IMR-90 (cell line): Measurements from ENCODE around the gene PTPN22. TPM values are rescaled to one million over a fixed set of nuclear protein-coding genes. Genes with fewer than 3 reads are reported as not detected.

Source experiments
- ATAC-seq: fragments of 200-7000 bp; cut with Tn5 transposase; 2 replicates; pipeline ENCODE4 v1.9.1; 2020; ENCODE audit warnings: low read depth, mild to moderate bottlenecking, moderate library complexity
- BruUV-seq: library from RNA; stranded (reverse); fragments of 400-500 nt; replicated peaks from 2 replicates; lab custom pipeline; 2021; lab: Mats Ljungman, UMichigan
- CTCF ChIA-PET: fragments of 300-600 bp; formaldehyde crosslinking; extraction: SDS; loops from one replicate; lab custom pipeline; 2021; ENCODE audit warnings: antibody characterized with exemption; lab: Yijun Ruan, JAX
- POLR2A ChIA-PET: fragments of 300-600 bp; sonication (Branson Sonifier 250); formaldehyde crosslinking; loops from one replicate; lab custom pipeline; 2022; ENCODE audit warnings: antibody characterized with exemption; ENCODE audit not compliant: unreplicated experiment; lab: Charles Lee
- DNase-seq: peaks from one replicate; pipeline ENCODE4 v3.0.0; 2013
- H2AFZ ChIP-seq: replicated peaks from 2 replicates; pipeline ENCODE3; 2013; ENCODE audit warnings: low read length, mild to moderate bottlenecking; ENCODE audit not compliant: poor library complexity
- H2AK5ac ChIP-seq: 2 replicates; pipeline ENCODE4 v1.6.1; 2013; ENCODE audit warnings: low read depth, low read length, inconsistent platforms
- H2AK9ac ChIP-seq: replicated peaks from 2 replicates; pipeline ENCODE3; 2013; ENCODE audit warnings: mild to moderate bottlenecking, low read depth, low read length, moderate library complexity; ENCODE audit not compliant: poor library complexity
- H2BK120ac ChIP-seq: 2 replicates; pipeline ENCODE4 v1.6.1; 2013; ENCODE audit warnings: low read depth, low read length, inconsistent platforms
- H2BK15ac ChIP-seq: 3 replicates; pipeline ENCODE4 v1.6.1; 2013; ENCODE audit warnings: low read depth, low read length, inconsistent platforms
- H2BK20ac ChIP-seq: 2 replicates; pipeline ENCODE4 v1.6.1; 2013; ENCODE audit warnings: low read depth, mild to moderate bottlenecking, inconsistent platforms, low read length, moderate library complexity
- H2BK5ac ChIP-seq: 2 replicates; pipeline ENCODE4 v1.6.1; 2013; ENCODE audit warnings: mild to moderate bottlenecking, low read depth, low read length, inconsistent platforms; ENCODE audit not compliant: poor library complexity, severe bottlenecking
- H3K14ac ChIP-seq: replicated peaks from 2 replicates; pipeline ENCODE4 v1.6.1; 2013; ENCODE audit warnings: low read depth, low read length, inconsistent platforms
- H3K18ac ChIP-seq: 2 replicates; pipeline ENCODE4 v1.6.1; 2013; ENCODE audit warnings: low read depth, low read length, control low read depth
- H3K23ac ChIP-seq: 2 replicates; pipeline ENCODE4 v1.6.1; 2013; ENCODE audit warnings: low read depth, low read length, inconsistent platforms
- H3K27ac ChIP-seq: 2 replicates; pipeline ENCODE4 v1.5.1; 2013; ENCODE audit warnings: mild to moderate bottlenecking, control low read depth, low read length; ENCODE audit not compliant: insufficient read depth
- H3K27me3 ChIP-seq: 2 replicates; pipeline ENCODE4 v1.6.1; 2013; ENCODE audit warnings: low read length; ENCODE audit not compliant: control insufficient read depth, insufficient read depth
- H3K36me3 ChIP-seq: 2 replicates; pipeline ENCODE4 v1.6.1; 2013; ENCODE audit warnings: low read length, mixed read lengths; ENCODE audit not compliant: control insufficient read depth, insufficient read depth
- H3K4ac ChIP-seq: 2 replicates; pipeline ENCODE4 v1.6.1; 2013; ENCODE audit warnings: low read depth, low read length, inconsistent platforms
- H3K4me1 ChIP-seq: 2 replicates; pipeline ENCODE4 v1.6.1; 2013; ENCODE audit warnings: low read length, mixed read lengths; ENCODE audit not compliant: control insufficient read depth, insufficient read depth
- H3K4me2 ChIP-seq: 2 replicates; pipeline ENCODE4 v1.6.1; 2013; ENCODE audit warnings: low read depth, mild to moderate bottlenecking, control low read depth, low read length, moderate library complexity
- H3K4me3 ChIP-seq: 2 replicates; pipeline ENCODE4 v1.5.1; 2013; ENCODE audit warnings: low read depth, mild to moderate bottlenecking, control low read depth, low read length, moderate library complexity; ENCODE audit not compliant: insufficient read depth
- H3K56ac ChIP-seq: 2 replicates; pipeline ENCODE4 v1.6.1; 2013; ENCODE audit warnings: low read length, inconsistent platforms; ENCODE audit not compliant: insufficient read depth; ENCODE audit errors: extremely low read depth
- H3K79me1 ChIP-seq, 2 experiments: 2 replicates each; pipeline ENCODE4 v1.6.1; 2013; ENCODE audit warnings: low read length in 2 of 2, inconsistent platforms in 1 of 2, low read depth in 1 of 2
- H3K9ac ChIP-seq: 2 replicates; pipeline ENCODE4 v1.6.1; 2013; ENCODE audit warnings: low read depth, low read length, control low read depth
- H3K9me1 ChIP-seq: 2 replicates; pipeline ENCODE4 v1.6.1; 2013; ENCODE audit warnings: low read length, inconsistent platforms; ENCODE audit not compliant: insufficient read depth
- H3K9me3 ChIP-seq: 2 replicates; pipeline ENCODE4 v1.6.1; 2013; ENCODE audit warnings: low read length; ENCODE audit not compliant: control insufficient read depth, insufficient read depth
- H4K20me1 ChIP-seq: 2 replicates; pipeline ENCODE4 v1.6.1; 2013; ENCODE audit warnings: low read length, inconsistent platforms; ENCODE audit not compliant: insufficient read depth
- H4K5ac ChIP-seq: 2 replicates; pipeline ENCODE4 v1.6.1; 2013; ENCODE audit warnings: mild to moderate bottlenecking, low read depth, low read length, control low read depth
- H4K8ac ChIP-seq, 2 experiments: 2 replicates each; pipeline ENCODE4 v1.6.1; 2013; ENCODE audit warnings: low read depth in 2 of 2, low read length in 2 of 2, control low read depth in 1 of 2, inconsistent platforms in 1 of 2
- H4K91ac ChIP-seq: 2 replicates; pipeline ENCODE4 v1.6.1; 2013; ENCODE audit warnings: low read depth, low read length, inconsistent platforms; ENCODE audit not compliant: insufficient read depth
- BHLHE40 ChIP-seq: fragments of 150-350 bp; IDR thresholded peaks from 2 replicates; pipeline ENCODE4 v1.6.1; 2016; ENCODE audit warnings: mild to moderate bottlenecking, low read depth, low read length
- CEBPB ChIP-seq: IDR thresholded peaks from 2 replicates; pipeline ENCODE4 v1.6.1; 2012; ENCODE audit warnings: low read depth, low read length, improper control_type of control experiment
- CHD1 ChIP-seq: IDR thresholded peaks from 2 replicates; pipeline ENCODE4 v1.6.1; 2012; ENCODE audit warnings: low read depth, low read length, improper control_type of control experiment
- CTCF ChIP-seq: conservative IDR thresholded peaks from 2 replicates; pipeline ENCODE4 v1.5.1; 2012; ENCODE audit warnings: mild to moderate bottlenecking, low read depth, low read length, improper control_type of control experiment
- ELK1 ChIP-seq: fragments of 150-350 bp; IDR thresholded peaks from 2 replicates; pipeline ENCODE4 v1.6.1; 2016; ENCODE audit warnings: low read depth, mild to moderate bottlenecking, low read length, moderate library complexity, borderline replicate concordance
- FOS ChIP-seq: fragments of 150-350 bp; IDR thresholded peaks from 2 replicates; pipeline ENCODE4 v1.6.1; 2016; ENCODE audit warnings: low read depth, low read length
- MAFK ChIP-seq: IDR thresholded peaks from 2 replicates; pipeline ENCODE4 v1.6.1; 2012; ENCODE audit warnings: low read depth, low read length, improper control_type of control experiment
- MAZ ChIP-seq: IDR thresholded peaks from 2 replicates; pipeline ENCODE4 v1.6.1; 2012; ENCODE audit warnings: low read depth, mild to moderate bottlenecking, low read length, improper control_type of control experiment, moderate library complexity, borderline replicate concordance
- MXI1 ChIP-seq: IDR thresholded peaks from 2 replicates; pipeline ENCODE4 v1.6.1; 2012; ENCODE audit warnings: low read depth, mild to moderate bottlenecking, low read length, moderate library complexity, borderline replicate concordance
- NFE2L2 ChIP-seq: fragments of 150-350 bp; IDR thresholded peaks from 2 replicates; pipeline ENCODE4 v1.6.1; 2016; ENCODE audit warnings: low read depth, mild to moderate bottlenecking, low read length
- POLR2A ChIP-seq: IDR thresholded peaks from 2 replicates; pipeline ENCODE4 v1.6.1; 2012; ENCODE audit warnings: mild to moderate bottlenecking, low read depth, low read length
- RAD21 ChIP-seq: IDR thresholded peaks from 2 replicates; pipeline ENCODE4 v1.6.1; 2012; ENCODE audit warnings: low read length, improper control_type of control experiment
- RCOR1 ChIP-seq: IDR thresholded peaks from 2 replicates; pipeline ENCODE4 v1.6.1; 2012; ENCODE audit warnings: mild to moderate bottlenecking, low read length, improper control_type of control experiment; ENCODE audit not compliant: insufficient replicate concordance
- RFX5 ChIP-seq: IDR thresholded peaks from 2 replicates; pipeline ENCODE4 v1.8.0; 2012; ENCODE audit warnings: low read depth, mild to moderate bottlenecking, low read length, moderate library complexity
- SMC3 ChIP-seq: fragments of 150-350 bp; IDR thresholded peaks from 2 replicates; pipeline ENCODE4 v1.6.1; 2016; ENCODE audit warnings: low read depth, mild to moderate bottlenecking, antibody characterized with exemption, low read length, moderate library complexity
- USF2 ChIP-seq: fragments of 150-350 bp; IDR thresholded peaks from 2 replicates; pipeline ENCODE4 v1.6.1; 2017; ENCODE audit warnings: mild to moderate bottlenecking, antibody characterized with exemption, low read length, low read depth
- WGBS, 2 experiments: methylation state at CpG; one replicate each; pipeline versions ENCODE4 v1.1.5 to v1.1.7; 2013; ENCODE audit warnings: missing lambda C conversion rate in 2 of 2; ENCODE audit not compliant: insufficient read length in 1 of 2; ENCODE audit errors: extremely low coverage in 2 of 2; 5-methylcytosine and 5-hydroxymethylcytosine counted together
- dilution Hi-C: fragments of 300-500 bp; cut with HindIII; formaldehyde crosslinking; loops from one replicate; pipeline ENCODE4 v1.14.3; 2018; ENCODE audit warnings: low sequenced_read_pairs; ENCODE audit not compliant: unreplicated experiment
- in situ Hi-C: fragments of 300-500 bp; cut with MboI; formaldehyde crosslinking; loops from 3 replicates; pipeline ENCODE4 v1.14.3; 2019; ENCODE audit warnings: low sequenced_read_pairs, inconsistent platforms, mixed read lengths
- intact Hi-C: fragments of 100-400 bp; cut with micrococcal nuclease; formaldehyde crosslinking; loops from 2 replicates; pipeline ENCODE4 v1.10.0; 2022
- polyA plus RNA-seq, 3 experiments: library from polyadenylated mRNA; depleted of rRNA; stranded (reverse); fragments of >200 nt; gene quantifications; 2 replicates each; pipeline ENCODE4 v1.2.3, GENCODE V29; 2012; ENCODE audit warnings: low replicate concordance in 1 of 3
- total RNA-seq: library from RNA; depleted of rRNA; stranded (reverse); fragments of >200 nt; gene quantifications from 2 replicates; pipeline ENCODE4 v1.2.3, GENCODE V29; 2012

PTPN22 gene
- total and polyA plus RNA-seq, 2 of the 4 experiments (the other 2 are of a cell fraction) = 0.14 to 0.18 TPM

- no peak overlapping the region for H3K4me2 ChIP-seq
- in situ Hi-C loops = loop anchor here (25.0 kb wide), 1 partner anchor 417 kb away; no protein-coding TSS in a partner anchor
- TF ChIP-seq RCOR1 (no peak), SMC3 (no peak), CTCF (no peak), ELK1 (no peak), NFE2L2 (no peak), CEBPB (no peak), RFX5 (no peak), POLR2A (no peak), FOS (no peak), USF2 (no peak), BHLHE40 (no peak), MAZ (no peak), RAD21 (no peak), MAFK (no peak), CHD1 (no peak), MXI1 (no peak)
These were observed 734 bp downstream of the PTPN22 start for GRCh38 chr1:113870778-113871177.

More at GRCh38 chr1:113870778-113871177, 734 bp downstream of the PTPN22 start:
- Histone ChIP-seq H3K9me1 (peaks cover 3% of the 10 kb centered on the region; the same call in 1 of the 2 replicates), H3K9me3 (no peaks in the 10 kb centered on the region), H4K91ac (no peak overlapping the region), H2BK20ac (no peak overlapping the region), H3K4ac (no peak overlapping the region), H3K14ac (no peak overlapping the region), H4K5ac (no peak overlapping the region), H3K27me3 (no peaks in the 10 kb centered on the region), H3K23ac (no peak overlapping the region), H3K79me1 (no peaks in the 10 kb centered on the region), H4K20me1 (no peaks in the 10 kb centered on the region), H2BK5ac (no peak overlapping the region), H3K27ac (no peak overlapping the region), H2AK5ac (no peak overlapping the region), H3K9ac (no peak overlapping the region), H3K36me3 (no peaks in the 10 kb centered on the region), H4K8ac (no peak overlapping the region), H3K4me3 (no peak overlapping the region), H2BK15ac (no peak overlapping the region), H2BK120ac (no peak overlapping the region), H3K18ac (no peak overlapping the region), H2AFZ (no peak overlapping the region), H3K56ac (no peak overlapping the region), H2AK9ac (no peak overlapping the region), H3K4me1 (peaks cover 6% of the 10 kb centered on the region; the same call in 1 of the 2 replicates)
- intact Hi-C loops = no loop called here
- no TSS peak for BruUV-seq
- no CpG with 5 or more reads among the region's 3 CpGs for WGBS, 2 experiments
- ATAC-seq (no peak), DNase-seq (no peak)
- POLR2A ChIA-PET = no interaction called here
- CTCF ChIA-PET = no interaction called here
- dilution Hi-C loops = no loop called here
